IPS-20b (cell line): ENCODE measurements around the gene HSPA9.

Experiments used
- H3K27ac ChIP-seq: one replicate; pipeline ENCODE4 v1.5.1; 2013; ENCODE audit warnings: low read length
- H3K27me3 ChIP-seq: 2 replicates; pipeline ENCODE4 v1.6.1; 2013; ENCODE audit warnings: mild to moderate bottlenecking, low read length, inconsistent platforms; ENCODE audit not compliant: insufficient read depth
- H3K36me3 ChIP-seq: 2 replicates; pipeline ENCODE4 v1.6.1; 2013; ENCODE audit warnings: low read depth, mild to moderate bottlenecking, inconsistent platforms, low read length, moderate library complexity; ENCODE audit not compliant: insufficient read depth
- H3K4me1 ChIP-seq: 2 replicates; pipeline ENCODE4 v1.6.1; 2013; ENCODE audit warnings: mild to moderate bottlenecking, control low read depth, inconsistent platforms, low read length, moderate library complexity; ENCODE audit not compliant: insufficient read depth
- H3K4me3 ChIP-seq: 2 replicates; pipeline ENCODE4 v1.5.1; 2013; ENCODE audit warnings: mild to moderate bottlenecking, low read length, inconsistent platforms
- H3K9ac ChIP-seq: 2 replicates; pipeline ENCODE4 v1.6.1; 2013; ENCODE audit warnings: low read depth, mild to moderate bottlenecking, inconsistent platforms, low read length, moderate library complexity
- H3K9me3 ChIP-seq: 2 replicates; pipeline ENCODE4 v1.6.1; 2013; ENCODE audit warnings: mild to moderate bottlenecking, low read depth, low read length, inconsistent platforms; ENCODE audit not compliant: insufficient read depth

HSPA9 gene

DNA sequence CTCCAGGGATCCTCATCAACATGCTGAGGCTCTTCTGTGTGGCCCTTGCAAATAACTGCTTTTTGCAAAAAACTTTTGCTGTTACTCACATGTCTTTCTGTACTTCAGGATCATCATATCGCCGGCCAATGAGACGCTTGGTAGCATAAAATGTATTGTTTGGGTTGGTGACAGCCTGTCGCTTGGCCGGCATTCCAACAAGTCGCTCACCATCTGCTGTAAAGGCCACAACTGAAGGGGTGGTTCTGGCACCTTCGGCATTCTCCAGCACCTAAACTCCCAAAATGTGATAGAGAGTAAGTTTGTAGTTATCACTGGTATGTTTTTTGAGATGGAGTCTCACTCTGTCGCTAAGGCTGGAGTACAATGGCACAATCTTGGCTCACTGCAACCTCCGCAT, 4.3 kb downstream of the HSPA9 start:
- H3K36me3 ChIP-seq, result peaks cover 84% of the 10 kb centered on the region
- H3K4me1 ChIP-seq, result peaks cover 6% of the 10 kb centered on the region; the same call in 1 of the 2 replicates

DNA sequence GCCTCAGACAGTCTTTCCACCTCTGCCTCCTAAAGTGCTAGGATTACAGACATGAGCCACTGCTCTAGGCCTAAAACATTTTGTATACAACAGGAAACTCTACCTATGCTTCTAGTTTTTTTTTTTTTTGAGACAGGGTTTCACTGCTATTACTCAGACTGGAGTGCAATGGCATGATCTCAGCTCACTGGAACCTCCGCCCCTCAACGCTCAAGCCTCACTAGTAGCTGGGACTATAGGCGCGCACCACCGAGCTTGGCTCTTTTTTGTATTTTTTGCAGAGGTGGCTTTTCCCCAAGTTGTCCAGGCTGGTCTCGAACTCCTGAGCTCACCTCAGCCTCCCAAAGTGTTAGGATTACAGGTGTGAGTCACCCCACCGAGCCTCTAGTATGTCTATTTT, 5.4 kb downstream of the HSPA9 start:
- no peak overlapping the region for H3K4me3 ChIP-seq

More for the DNA sequence above, 4.3 kb downstream of the HSPA9 start:
- Histone ChIP-seq H3K4me3 (no peak overlapping the region), H3K9ac (no peak overlapping the region), H3K9me3 (no peaks in the 10 kb centered on the region), H3K27me3 (no peaks in the 10 kb centered on the region), H3K27ac (no peak overlapping the region)

DNA sequence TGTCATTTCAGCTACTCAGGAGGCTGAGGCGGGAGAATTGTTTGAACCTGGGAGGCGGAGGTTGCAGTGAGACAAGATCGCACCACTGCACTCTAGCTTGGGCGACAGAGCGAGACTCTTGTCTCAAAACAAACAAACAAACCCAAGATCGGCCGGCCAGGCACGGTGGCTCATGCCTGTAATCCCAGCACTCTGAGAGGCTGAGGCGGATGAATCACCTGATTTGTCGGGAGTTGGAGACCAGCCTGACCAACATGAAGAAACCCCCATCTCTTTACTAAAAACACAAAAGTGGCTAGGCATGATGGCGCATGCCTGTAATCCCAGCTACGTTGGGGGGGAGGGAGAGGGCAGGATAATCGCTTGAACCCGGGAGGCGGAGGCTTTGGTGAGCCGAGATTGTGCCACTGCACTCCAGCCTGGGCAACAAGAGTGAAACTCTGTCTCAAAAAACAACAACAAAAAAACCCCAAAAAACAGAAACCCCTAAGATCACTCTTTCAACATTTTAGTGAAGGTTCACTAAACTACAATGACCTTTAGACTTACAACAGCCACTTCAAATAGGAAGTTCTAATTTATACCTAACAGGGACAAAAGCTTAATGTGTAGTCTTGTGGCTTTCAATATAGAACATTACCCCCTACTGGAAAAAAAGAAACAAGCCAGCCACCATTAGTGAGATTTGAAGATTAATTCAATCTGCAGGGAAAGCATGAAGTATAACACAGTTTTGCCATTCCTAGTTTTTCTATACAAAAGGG, 7.0 kb downstream of the HSPA9 start:
- Histone ChIP-seq H3K4me1 (no peaks in the 10 kb centered on the region), H3K4me3 (no peak overlapping the region), H3K27ac (no peak overlapping the region), H3K9me3 (no peaks in the 10 kb centered on the region), H3K9ac (no peak overlapping the region), H3K27me3 (no peaks in the 10 kb centered on the region), H3K36me3 (peaks cover 100% of the 10 kb centered on the region)

More for the DNA sequence above, 5.4 kb downstream of the HSPA9 start:
- no peaks in the 10 kb centered on the region for H3K9me3 ChIP-seq
- H3K27me3 ChIP-seq, result no peaks in the 10 kb centered on the region
- no peak overlapping the region for H3K9ac ChIP-seq
- H3K4me1 ChIP-seq, result peaks cover 6% of the 10 kb centered on the region; the same call in 1 of the 2 replicates
- no peak overlapping the region for H3K27ac ChIP-seq
- peaks cover 95% of the 10 kb centered on the region for H3K36me3 ChIP-seq

DNA sequence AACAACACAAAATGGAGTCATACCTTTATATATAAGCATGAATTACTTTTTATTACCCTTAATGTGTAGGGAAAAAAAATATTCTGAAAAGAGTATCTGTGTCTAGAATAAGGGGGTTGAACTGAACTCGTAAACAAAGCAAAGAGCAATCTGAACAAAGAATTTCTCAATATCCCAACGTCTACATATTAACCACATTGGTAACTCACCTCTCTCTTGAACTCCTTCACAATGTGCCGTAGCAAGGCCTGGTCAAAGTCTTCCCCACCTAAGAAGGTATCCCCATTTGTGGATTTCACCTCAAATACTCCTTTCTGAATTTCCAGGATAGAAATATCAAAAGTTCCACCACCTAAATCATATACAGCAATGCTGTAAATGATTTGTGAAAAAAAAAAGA, 8.4 kb downstream of the HSPA9 start:
- Histone ChIP-seq H3K9me3 (no peaks in the 10 kb centered on the region), H3K27ac (no peak overlapping the region), H3K4me3 (no peak overlapping the region), H3K4me1 (no peaks in the 10 kb centered on the region), H3K27me3 (no peaks in the 10 kb centered on the region), H3K36me3 (peaks cover 97% of the 10 kb centered on the region), H3K9ac (no peak overlapping the region)

DNA sequence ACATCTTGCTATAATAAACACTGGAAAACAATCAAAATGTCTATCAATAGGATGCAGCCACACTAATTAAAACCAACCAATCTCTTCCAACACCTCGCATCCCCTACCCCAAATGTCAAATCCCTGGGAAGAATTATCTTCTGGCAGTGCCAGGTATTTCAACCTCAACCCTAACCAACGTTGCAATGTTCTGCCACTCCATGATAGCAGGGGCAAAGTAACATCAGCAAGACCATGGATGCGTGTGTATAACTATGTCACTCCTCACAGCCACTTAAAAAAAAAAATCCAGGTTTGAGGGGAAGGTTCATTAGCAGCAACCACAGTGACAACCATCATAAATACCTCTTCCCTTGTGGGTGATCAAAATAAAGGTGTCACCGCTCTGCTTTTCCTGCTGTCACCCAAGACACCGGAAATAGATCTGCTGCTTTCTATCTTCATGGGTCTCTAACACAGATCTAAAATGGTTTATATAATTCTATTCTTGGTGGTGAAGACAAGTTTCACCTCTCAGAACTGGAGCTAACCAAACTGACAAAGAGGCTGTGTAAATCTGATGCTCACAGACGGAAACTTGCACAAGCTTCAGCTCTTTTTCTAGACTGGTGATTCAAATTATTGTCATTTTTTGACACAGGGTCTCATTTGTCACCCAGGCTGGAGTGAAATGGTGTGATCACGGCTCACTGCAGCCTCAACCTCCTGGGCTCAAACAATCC, 9.9 kb downstream of the HSPA9 start:
- Histone ChIP-seq H3K4me1 (no peaks in the 10 kb centered on the region), H3K27me3 (no peaks in the 10 kb centered on the region), H3K4me3 (no peak overlapping the region), H3K9me3 (no peaks in the 10 kb centered on the region), H3K36me3 (peaks cover 97% of the 10 kb centered on the region), H3K9ac (no peak overlapping the region), H3K27ac (no peak overlapping the region)

DNA sequence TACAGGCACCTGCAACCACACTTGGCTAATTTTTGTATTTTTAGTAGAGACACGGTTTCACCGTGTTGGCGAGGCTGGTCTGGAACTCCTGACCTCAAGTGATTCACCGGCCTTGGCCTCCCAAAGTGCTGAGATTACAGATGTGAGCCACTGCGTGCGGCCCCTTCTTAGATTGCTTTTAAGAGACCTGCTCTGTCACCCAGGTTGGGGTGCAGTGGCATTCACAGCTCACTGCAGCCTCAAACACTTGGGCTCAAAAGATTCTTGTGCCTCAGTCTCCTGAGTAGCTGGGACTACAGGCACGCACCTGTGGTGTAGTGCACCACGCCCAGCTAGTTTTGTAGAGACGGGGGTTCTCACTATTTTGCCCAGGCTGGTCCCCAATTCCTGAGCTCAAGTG, 11.0 kb downstream of the HSPA9 start:
- no peaks in the 10 kb centered on the region for H3K9me3 ChIP-seq
- no peak overlapping the region for H3K27ac ChIP-seq
- H3K9ac ChIP-seq, result no peak overlapping the region
- H3K4me3 ChIP-seq, result no peak overlapping the region
- H3K36me3 ChIP-seq, result peaks cover 97% of the 10 kb centered on the region
- no peaks in the 10 kb centered on the region for H3K27me3 ChIP-seq
- H3K4me1 ChIP-seq, result no peaks in the 10 kb centered on the region

DNA sequence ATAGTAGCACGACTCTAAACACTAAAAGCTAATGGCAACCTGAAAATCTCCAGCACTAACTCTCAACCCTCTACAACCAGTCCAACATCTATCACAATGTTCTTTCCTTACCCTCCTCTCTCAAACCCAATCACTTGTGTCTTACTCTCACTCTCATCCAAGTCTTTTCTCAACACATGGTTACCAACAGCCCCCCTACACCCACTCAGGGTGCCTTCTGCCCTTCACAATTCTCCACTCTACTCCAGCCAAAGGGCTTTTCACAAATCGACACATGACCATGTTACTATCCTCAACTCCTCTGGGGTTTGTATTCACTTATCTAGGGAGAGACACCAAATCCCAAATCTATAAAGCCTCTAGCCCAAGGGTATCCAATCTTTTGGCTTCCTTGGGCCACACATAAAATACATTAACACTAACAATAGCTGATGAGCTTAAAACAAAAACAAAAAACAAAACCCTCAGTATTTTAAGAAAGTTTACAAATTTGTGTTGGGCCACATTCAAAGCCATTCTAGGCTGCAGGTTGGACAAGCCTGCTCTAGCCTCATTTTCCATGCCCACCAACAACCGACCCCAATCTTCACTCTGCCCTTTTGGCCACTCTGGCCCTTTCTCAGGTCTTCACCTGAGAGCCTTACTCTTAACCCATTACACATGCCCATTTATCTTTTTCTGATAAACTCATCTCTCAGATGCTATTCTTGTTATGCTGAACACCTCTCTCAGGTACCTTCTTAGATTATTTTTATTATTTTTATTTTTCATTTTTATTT, 11.7 kb downstream of the HSPA9 start:
- peaks cover 97% of the 10 kb centered on the region for H3K36me3 ChIP-seq
- H3K27ac ChIP-seq, result no peak overlapping the region
- H3K9me3 ChIP-seq, result no peaks in the 10 kb centered on the region
- H3K27me3 ChIP-seq, result no peaks in the 10 kb centered on the region
- no peak overlapping the region for H3K9ac ChIP-seq
- no peaks in the 10 kb centered on the region for H3K4me1 ChIP-seq
- H3K4me3 ChIP-seq, result no peak overlapping the region

DNA sequence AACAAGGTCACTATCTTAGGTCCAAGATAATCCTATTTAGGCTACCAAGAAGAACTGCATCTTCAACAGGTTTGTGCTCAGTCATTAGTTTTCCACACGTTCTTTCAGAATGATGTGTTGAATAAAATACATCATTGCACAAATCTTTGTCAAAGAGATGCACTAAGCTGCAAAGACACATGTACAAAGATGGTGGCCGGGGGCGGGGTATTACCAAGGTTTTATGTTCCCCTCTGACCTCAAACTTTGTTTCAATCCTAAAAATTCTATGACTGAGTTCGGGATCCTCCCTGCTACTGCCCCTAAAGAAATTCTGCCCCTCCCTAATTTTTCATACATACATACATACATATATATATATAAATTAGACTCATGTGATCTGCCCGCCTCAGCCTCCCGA, 14.2 kb downstream of the HSPA9 start:
- H3K9ac ChIP-seq, result no peak overlapping the region
- no peaks in the 10 kb centered on the region for H3K27me3 ChIP-seq
- peaks cover 97% of the 10 kb centered on the region for H3K36me3 ChIP-seq
- no peaks in the 10 kb centered on the region for H3K9me3 ChIP-seq
- H3K27ac ChIP-seq, result no peak overlapping the region
- H3K4me1 ChIP-seq, result no peaks in the 10 kb centered on the region
- no peak overlapping the region for H3K4me3 ChIP-seq

DNA sequence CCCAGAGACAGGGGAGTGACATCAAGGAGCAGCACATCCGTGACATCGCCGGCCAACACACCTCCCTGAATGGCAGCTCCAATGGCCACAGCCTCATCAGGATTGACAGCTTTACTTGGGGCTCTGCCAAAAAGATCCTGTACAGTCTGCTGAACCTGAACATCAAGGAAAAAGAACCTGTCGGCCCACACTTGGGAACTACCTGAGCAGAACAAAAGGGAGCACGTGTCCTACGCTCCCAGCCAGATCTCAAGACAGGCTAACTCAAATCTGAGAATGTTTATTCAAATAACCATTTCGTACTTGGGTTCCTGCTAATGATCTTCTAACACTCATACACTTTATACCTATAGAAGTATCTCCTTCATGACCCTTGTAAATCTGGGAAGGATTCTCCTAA, 15.3 kb downstream of the HSPA9 start:
- Histone ChIP-seq H3K36me3 (peaks cover 97% of the 10 kb centered on the region), H3K4me3 (no peak overlapping the region), H3K9ac (no peak overlapping the region)

DNA sequence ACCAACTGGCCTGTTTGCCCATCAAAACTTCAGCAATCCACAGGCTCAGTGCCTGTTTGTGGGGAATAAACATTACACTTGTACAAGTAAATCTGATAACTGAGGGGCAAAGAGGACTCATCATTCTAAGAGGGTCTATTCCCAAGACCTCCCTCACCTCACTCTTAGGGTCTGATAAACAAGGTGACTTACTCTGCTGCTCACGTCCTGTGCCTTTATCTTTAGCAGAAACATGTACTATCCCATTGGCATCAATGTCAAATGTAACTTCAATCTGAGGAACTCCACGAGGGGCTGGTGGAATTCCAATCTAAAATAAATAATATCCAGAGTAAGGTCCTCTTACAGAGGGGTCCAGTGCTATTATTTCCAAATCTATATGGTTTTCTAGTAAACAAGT, 17.5 kb downstream of the HSPA9 start:
- Histone ChIP-seq H3K9ac (no peak overlapping the region), H3K27me3 (no peaks in the 10 kb centered on the region), H3K27ac (no peak overlapping the region), H3K4me1 (no peaks in the 10 kb centered on the region), H3K9me3 (no peaks in the 10 kb centered on the region), H3K36me3 (peaks cover 92% of the 10 kb centered on the region), H3K4me3 (no peak overlapping the region)

More for the DNA sequence above, 15.3 kb downstream of the HSPA9 start:
- H3K27me3 ChIP-seq, result no peaks in the 10 kb centered on the region
- no peak overlapping the region for H3K27ac ChIP-seq
- no peaks in the 10 kb centered on the region for H3K9me3 ChIP-seq
- no peaks in the 10 kb centered on the region for H3K4me1 ChIP-seq

DNA sequence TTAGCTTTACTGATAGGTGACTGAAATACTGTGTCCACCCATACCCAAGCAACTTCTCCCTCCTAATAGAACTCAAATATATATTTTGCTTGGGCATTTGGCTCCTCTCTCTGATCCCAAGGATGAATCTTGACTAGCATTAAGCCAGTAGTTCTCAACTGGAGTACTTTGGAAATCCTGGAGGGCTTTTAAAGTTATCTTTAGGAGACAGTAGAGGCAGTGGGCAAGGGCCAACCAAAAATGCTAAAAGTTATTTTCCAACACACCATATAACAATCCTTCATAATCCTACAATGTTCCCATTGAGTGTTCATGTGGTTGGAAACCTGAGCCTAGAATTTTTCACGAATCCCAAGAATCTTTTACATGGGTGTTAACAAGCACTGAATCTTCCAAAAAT, 21.1 kb downstream of the HSPA9 start:
- H3K27ac ChIP-seq, result no peak overlapping the region
- peaks cover 59% of the 10 kb centered on the region for H3K36me3 ChIP-seq

More for the DNA sequence above, 21.1 kb downstream of the HSPA9 start:
- Histone ChIP-seq H3K9ac (no peak overlapping the region), H3K27me3 (no peaks in the 10 kb centered on the region), H3K4me3 (no peak overlapping the region), H3K4me1 (no peaks in the 10 kb centered on the region), H3K9me3 (no peaks in the 10 kb centered on the region)
